Motor neuron (in vitro differentiated cells): ENCODE results near the gene SH2D5. TPM values are rescaled to one million over a fixed set of nuclear protein-coding genes. Genes with fewer than 3 reads are reported as not detected.
A peak's percentile ranks its signal among the peaks of the same experiment; 100 is the strongest.

Experiments used
- ATAC-seq, 8 experiments: fragments of 200-7000 bp; cut with Tn5 transposase; replicated peaks in 6 of 8; 2 replicates each; pipeline ENCODE4 v1.8.0; 2021; ENCODE audit warnings: mild to moderate bottlenecking in 8 of 8, moderate library complexity in 8 of 8
- H3K27ac ChIP-seq, 2 donors: fragments of 250-450 bp; sonication (Bioruptor Pico); 2 replicates each; pipeline ENCODE4 v1.9.0; 2021; ENCODE audit warnings: antibody characterized with exemption in 2 of 2, mild to moderate bottlenecking in 2 of 2, moderate library complexity in 1 of 2
- H3K4me1 ChIP-seq, 2 donors: fragments of 250-450 bp; sonication (Bioruptor Pico); replicated peaks in 1 of 2; 2 replicates each; pipeline ENCODE4 v1.6.1; 2021; ENCODE audit warnings: antibody characterized with exemption in 2 of 2, mild to moderate bottlenecking in 2 of 2, moderate library complexity in 1 of 2
- H3K4me3 ChIP-seq, 5 donors: fragments of 250-450 bp; sonication (Bioruptor Pico); 2 replicates each; pipeline ENCODE4 v1.9.0; 2021; ENCODE audit warnings: antibody characterized with exemption in 5 of 5, mild to moderate bottlenecking in 5 of 5, moderate library complexity in 4 of 5
- WGBS, 10 experiments: fragments of 450-650 bp; shearing (Covaris generic); methylation state at CpG; one replicate each; pipeline ENCODE4 v1.0.0; 2022; 5-methylcytosine and 5-hydroxymethylcytosine counted together
- in situ Hi-C, 9 experiments: fragments of 400-800 bp; cut with MboI; loops; one replicate each; pipeline ENCODE4 v1.15.0; 2021; ENCODE audit warnings: low sequenced_read_pairs in 9 of 9, low pct_unique_long_range_greater_than_20kb in 2 of 9; ENCODE audit not compliant: unreplicated experiment in 9 of 9
- total RNA-seq, 8 experiments: library from RNA; unstranded; fragments of 300-600 nt; gene quantifications; 2 replicates each; pipeline versions ENCODE4 v1.2.3 to v1.2.4, GENCODE V29; 2022

SH2D5 gene
- total RNA-seq, 8 experiments from 2014 or later = 0.31 to 8.0 (median 2.9) TPM

DNA sequence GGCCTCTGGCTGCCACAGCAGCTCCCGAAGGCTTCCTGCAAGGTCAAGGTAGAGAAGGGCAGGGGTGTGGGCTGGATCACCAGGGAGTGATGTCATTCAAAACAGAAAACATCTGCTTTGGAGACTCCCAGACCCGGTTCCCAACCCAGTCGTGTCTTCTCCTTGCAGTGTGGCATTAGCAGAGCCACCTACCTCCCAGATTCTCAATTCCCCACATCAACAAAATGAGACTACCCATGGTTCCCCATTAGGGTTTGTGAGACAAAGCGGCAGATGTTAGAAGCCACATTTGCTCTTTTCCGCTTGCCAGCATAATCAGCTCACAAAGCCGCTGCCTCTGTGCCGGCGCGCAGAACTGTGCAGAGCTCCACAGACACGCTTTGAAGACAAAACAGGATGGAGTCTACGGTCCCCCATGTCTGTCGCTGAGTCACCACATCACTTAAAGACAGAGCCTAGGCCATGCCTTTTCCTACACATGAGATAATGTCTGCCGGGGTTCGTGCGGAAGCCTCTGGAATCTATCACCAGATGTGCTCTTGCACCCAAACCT is 27.2 kb downstream of the SH2D5 start:
- H3K27ac ChIP-seq = peak overlapping the region; percentile 42 to 82
- in situ Hi-C loops = no loop called here
- H3K4me1 ChIP-seq = peaks cover 11 to 12% of the 10 kb centered on the region in 2 donors
- no peak overlapping the region for H3K4me3 ChIP-seq
- WGBS, 10 experiments = 13 to 90% (median 72%) methylated on average over 3 to 12 of the region's 15 CpGs; no CpG with 5 or more reads in 2 of the 10 experiments
- ATAC-seq = peak in 6 of 8 experiments; percentile 18 to 86 (median 78)

DNA sequence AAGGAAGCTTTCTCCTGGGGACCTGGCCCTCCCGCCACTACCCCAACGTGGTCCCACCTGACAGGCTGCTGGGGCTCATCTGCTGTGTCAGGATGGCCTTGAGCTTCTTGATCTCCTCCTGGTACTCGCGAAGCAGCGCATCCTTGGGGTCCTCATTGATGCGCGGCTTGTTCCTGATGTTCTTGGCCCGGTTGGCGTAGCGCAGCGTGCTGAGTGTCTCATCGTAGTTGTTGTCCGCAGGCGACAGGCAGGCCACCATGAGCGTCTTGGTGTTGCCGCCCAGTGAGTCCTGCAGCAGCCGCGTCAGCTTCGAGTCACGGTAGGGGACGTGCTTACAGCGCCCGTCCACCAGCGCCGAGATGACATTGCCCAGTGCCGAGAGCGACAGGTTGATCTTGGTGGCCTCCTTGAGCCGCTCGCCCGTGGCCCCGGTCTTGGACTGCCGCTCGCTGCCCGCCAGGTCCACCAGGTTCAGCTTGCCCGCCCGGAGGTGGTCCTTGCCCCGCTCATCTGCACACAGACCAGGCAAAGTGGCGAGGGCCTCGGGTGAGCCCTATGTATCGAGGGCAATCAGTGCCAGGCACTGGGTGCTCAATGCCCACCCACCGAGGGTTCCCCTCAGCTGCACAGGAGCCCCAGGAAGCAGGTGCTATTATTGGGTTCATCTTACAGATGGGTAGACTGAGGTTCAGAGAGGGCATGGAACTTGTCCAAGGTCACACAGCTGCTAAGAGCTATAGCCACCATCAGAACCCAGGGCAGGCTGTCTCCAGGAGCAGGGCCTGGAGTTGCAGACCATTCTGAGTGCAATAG is 27.9 kb downstream of the SH2D5 start:
- Histone ChIP-seq H3K4me1 (peaks cover 7 to 9% of the 10 kb centered on the region in 2 donors), H3K27ac (peak overlapping the region; percentile 42 to 82), H3K4me3 (no peak overlapping the region)
- ATAC-seq = no peak
- in situ Hi-C loops = no loop called here
- WGBS, 10 experiments = 93 to 100% (median 94%) methylated on average over 2 to 26 of the region's 41 CpGs; no CpG with 5 or more reads in 4 of the 10 experiments

DNA sequence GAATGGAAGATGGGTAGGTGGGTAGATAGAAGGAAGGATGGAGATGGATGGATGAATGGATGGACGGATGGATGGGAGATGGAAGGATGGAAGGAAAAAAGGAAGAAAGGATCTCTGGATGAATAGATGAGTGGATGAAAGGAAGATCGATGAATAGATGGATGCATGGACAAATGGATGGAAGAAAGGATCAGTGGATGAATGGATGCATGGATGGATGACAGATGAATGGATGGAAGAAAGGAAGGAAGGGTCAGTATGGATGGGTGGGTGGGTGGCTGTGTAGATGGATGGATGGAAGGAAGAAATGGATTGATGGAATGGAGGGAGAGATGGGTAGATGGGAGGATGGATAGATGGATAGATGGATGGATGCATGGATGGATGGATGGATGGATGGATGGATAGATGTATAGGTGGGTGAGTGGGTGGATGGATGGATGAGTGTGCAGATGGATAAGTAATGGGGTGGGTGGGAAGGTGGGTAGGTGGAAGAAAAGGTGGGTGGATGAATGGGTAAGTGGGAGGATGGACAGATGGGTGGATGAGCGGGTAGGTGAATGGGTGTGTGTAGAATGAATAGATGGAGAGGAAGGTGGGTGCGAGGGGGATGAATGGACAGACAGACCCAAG is 29.3 kb downstream of the SH2D5 start:
- 78 to 100% (median 92%) methylated on average over 1 to 4 of the region's 4 CpGs for WGBS, 10 experiments
- in situ Hi-C loops = no loop called here
- ATAC-seq = no peak
- H3K4me3 ChIP-seq = no peak overlapping the region
- H3K27ac ChIP-seq = no peak overlapping the region
- peaks cover 7 to 9% of the 10 kb centered on the region in 2 donors for H3K4me1 ChIP-seq

- H3K27ac ChIP-seq = no peak overlapping the region
- in situ Hi-C loops = no loop called here
- peak in 3 of 8 experiments; percentile 20 to 65 (median 28) for ATAC-seq
- H3K4me3 ChIP-seq = no peak overlapping the region
- H3K4me1 ChIP-seq = peaks cover 10 to 13% of the 10 kb centered on the region in 2 donors
- WGBS, 10 experiments = 100% methylated on average over 1 of the region's 1 CpG; no CpG with 5 or more reads in 6 of the 10 experiments
Measured at GRCh38 chr1:20702416-20702815, 30.1 kb downstream of the SH2D5 start.

DNA sequence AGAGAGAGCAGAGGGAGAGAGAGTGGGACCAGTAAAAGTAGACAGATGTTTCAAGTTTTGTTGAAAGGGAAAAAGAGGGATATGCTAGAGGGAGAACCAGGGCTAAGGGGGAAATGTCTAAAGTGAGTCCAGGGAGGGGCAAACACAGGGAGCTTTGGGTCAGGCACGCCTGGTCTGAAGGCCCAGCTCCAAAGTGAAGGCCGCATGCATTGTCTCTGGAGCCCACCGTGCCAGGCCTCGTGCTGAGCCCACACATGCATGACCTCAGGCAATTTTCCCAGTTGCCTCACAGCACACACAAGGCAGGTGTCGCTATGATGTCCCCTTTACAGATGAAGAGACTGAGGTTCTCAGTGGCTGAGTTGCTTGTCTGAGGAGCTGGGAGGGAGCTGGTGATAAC is 30.7 kb downstream of the SH2D5 start:
- 40 to 100% (median 74%) methylated on average over 1 to 5 of the region's 5 CpGs; no CpG with 5 or more reads in 4 of the 10 experiments for WGBS, 10 experiments
- no peak overlapping the region for H3K27ac ChIP-seq
- peaks cover 15 to 17% of the 10 kb centered on the region in 2 donors for H3K4me1 ChIP-seq
- H3K4me3 ChIP-seq = no peak overlapping the region
- in situ Hi-C loops = no loop called here
- ATAC-seq = no peak

DNA sequence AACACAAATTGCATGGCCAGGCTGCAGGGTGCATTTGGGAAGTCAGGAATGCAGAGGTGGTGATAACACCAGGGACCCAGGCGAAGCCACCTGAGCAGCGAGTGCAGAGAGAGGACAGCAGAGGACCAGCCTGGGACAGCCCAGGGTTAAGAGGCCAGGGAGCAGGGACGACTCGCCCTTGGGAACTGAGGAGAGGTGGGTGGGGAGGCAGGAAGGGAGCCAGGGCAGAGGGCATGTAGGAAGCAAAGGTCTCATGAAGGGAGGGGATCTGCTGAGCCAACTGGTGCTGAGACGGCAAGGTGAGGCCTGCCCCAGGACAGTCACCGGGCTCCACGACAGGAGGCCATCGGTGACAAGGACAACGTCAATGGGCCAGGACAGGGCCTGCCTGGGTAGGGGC is 31.1 kb downstream of the SH2D5 start:
- in situ Hi-C loops = no loop called here
- 90 to 98% (median 93%) methylated on average over 4 to 7 of the region's 9 CpGs; no CpG with 5 or more reads in 5 of the 10 experiments for WGBS, 10 experiments
- H3K27ac ChIP-seq = no peak overlapping the region
- ATAC-seq = no peak
- no peak overlapping the region for H3K4me3 ChIP-seq
- H3K4me1 ChIP-seq = peaks cover 15 to 17% of the 10 kb centered on the region in 2 donors

- Histone ChIP-seq H3K27ac (no peak overlapping the region), H3K4me3 (no peak overlapping the region), H3K4me1 (peaks cover 15 to 17% of the 10 kb centered on the region in 2 donors)
- no peak for ATAC-seq
- WGBS, 10 experiments = 60 to 95% (median 88%) methylated on average over 2 to 11 of the region's 17 CpGs; no CpG with 5 or more reads in 4 of the 10 experiments
- in situ Hi-C loops = no loop called here
Measured at GRCh38 chr1:20700636-20701215, 31.8 kb downstream of the SH2D5 start.

- Histone ChIP-seq H3K4me3 (no peak overlapping the region), H3K4me1 (peaks cover 8% of the 10 kb centered on the region in 2 donors), H3K27ac (no peak overlapping the region)
- WGBS, 10 experiments = 51 to 100% (median 89%) methylated on average over 2 to 7 of the region's 9 CpGs; no CpG with 5 or more reads in 3 of the 10 experiments
- no peak for ATAC-seq
- in situ Hi-C loops = loop anchor here (10.0 to 25.0 kb wide), 4 partner anchors 488 to 663 kb away; partner anchors contain the start of gene EIF4G3 (in 5 of the 9)
Measured at GRCh38 chr1:20699558-20699957, 32.9 kb downstream of the SH2D5 start.

DNA sequence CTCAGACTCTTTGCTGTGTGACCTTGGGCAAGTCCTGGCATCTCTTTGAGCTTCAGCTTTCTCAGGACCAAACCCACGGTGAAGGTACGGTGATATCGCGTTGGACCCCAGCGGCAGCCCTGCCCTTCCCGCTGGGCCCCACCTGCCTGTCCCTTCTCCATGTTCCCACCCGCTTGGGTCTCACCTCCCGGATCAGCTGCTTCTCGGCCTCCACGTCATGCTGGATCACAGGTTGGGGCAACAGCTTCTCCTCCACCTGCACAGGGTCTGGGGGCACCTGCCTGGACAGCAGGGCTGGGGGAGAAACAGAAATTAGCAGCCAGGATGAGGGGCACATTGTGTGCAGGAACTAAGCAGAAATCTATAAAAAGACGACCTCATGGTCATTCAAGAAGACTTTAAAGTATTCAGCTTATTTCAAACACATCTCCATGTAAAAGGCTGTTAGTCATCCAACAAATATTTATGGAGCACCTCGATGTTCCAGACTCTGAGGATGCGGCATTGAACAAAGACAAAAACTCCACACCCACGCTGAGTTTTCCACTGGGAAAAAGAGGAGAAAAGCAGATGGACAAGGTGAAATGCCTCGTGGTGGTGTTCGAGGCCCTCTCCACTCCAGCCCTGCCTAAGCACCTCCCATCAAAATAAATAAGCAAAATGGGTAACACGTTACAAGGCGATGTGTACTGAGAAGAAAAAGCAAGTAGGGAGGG is 34.1 kb downstream of the SH2D5 start:
- Histone ChIP-seq H3K27ac (no peak overlapping the region), H3K4me1 (peaks cover 8% of the 10 kb centered on the region in 2 donors), H3K4me3 (no peak overlapping the region)
- no peak for ATAC-seq
- 32 to 90% (median 72%) methylated on average over 1 to 17 of the region's 18 CpGs; no CpG with 5 or more reads in 1 of the 10 experiments for WGBS, 10 experiments
- in situ Hi-C loops = loop anchor here (10.0 to 25.0 kb wide), 4 partner anchors 489 to 664 kb away; partner anchors contain the start of gene EIF4G3 (in 5 of the 9)

GRCh38 chr1:20697563-20697962 is 34.9 kb downstream of the SH2D5 start:
- H3K4me1 ChIP-seq = peaks cover 8% of the 10 kb centered on the region in 2 donors
- in situ Hi-C loops = loop anchor here (10.0 to 25.0 kb wide), 4 partner anchors 490 to 665 kb away; partner anchors contain the start of gene EIF4G3 (in 5 of the 9)
- no peak for ATAC-seq
- peak overlapping the region in 3 of 5 donors; percentile 30 to 42 (median 38) for H3K4me3 ChIP-seq
- peak overlapping the region in 1 of 2 donors; percentile 83 for H3K27ac ChIP-seq
- 85 to 100% (median 93%) methylated on average over 2 to 12 of the region's 12 CpGs; no CpG with 5 or more reads in 4 of the 10 experiments for WGBS, 10 experiments

- H3K27ac ChIP-seq = peak overlapping the region; percentile 76 to 83
- peak overlapping the region; percentile 30 to 42 (median 38) for H3K4me3 ChIP-seq
- H3K4me1 ChIP-seq = peaks cover 8% of the 10 kb centered on the region in 2 donors
- ATAC-seq = peak; percentile 92 to 95 (median 94)
- in situ Hi-C loops = loop anchor here (10.0 to 25.0 kb wide), 4 partner anchors 491 to 666 kb away; partner anchors contain the start of gene EIF4G3 (in 5 of the 9)
- WGBS, 10 experiments = 0 to 9% (median 2%) methylated on average over 1 to 15 of the region's 46 CpGs; no CpG with 5 or more reads in 3 of the 10 experiments
Measured at GRCh38 chr1:20696397-20697333, 35.8 kb downstream of the SH2D5 start.
